Measurements from ENCODE around the gene OSMR. TPM values are rescaled to one million over a fixed set of nuclear protein-coding genes. Genes with fewer than 3 reads are reported as not detected.
"Not testable (repeated sequence)": the region's sequence is repeated elsewhere in the genome, so short reads cannot be mapped to it uniquely, and the experiment has no call there.

The OSMR gene
- polyA plus RNA-seq, 1 of the 3 experiments (the other 2 are of a cell fraction): 56.0 TPM

GRCh38 chr5:38856660-38857059 is 10.8 kb downstream of the OSMR start:
- H3K4me1 ChIP-seq (ENCODE audit: control insufficient read depth in 1 of 2, insufficient read depth in 2 of 2, low read depth in 1 of 2, low read length in 1 of 2): peaks cover 0 to 3% of the 10 kb centered on the region in 2 experiments; a peak in 1 of 4 replicates
- WGBS (ENCODE audit: low lambda C conversion rate): 64% methylated on average over 2 of the region's 2 CpGs
- ChIA-PET CTCF (no interaction called here), POLR2A (no interaction called here)
- H3K79me2 ChIP-seq (ENCODE audit: insufficient read depth): peaks cover 91% of the 10 kb centered on the region
- no peak overlapping the region for H2AFZ ChIP-seq (ENCODE audit: low read depth)
- H3K4me3 ChIP-seq (ENCODE audit: low read depth in 2 of 2, low read length in 1 of 2): no peak overlapping the region
- H3F3A ChIP-seq (replicated peaks; ENCODE audit: insufficient read depth): peaks cover 22% of the 10 kb centered on the region
- H3K27me3 ChIP-seq (ENCODE audit: insufficient read depth): no peaks in the 10 kb centered on the region
- peaks cover 3 to 14% of the 10 kb centered on the region in 2 experiments for H3K36me3 ChIP-seq (replicated peaks in 1 of 2; ENCODE audit: control insufficient read depth in 1 of 2, insufficient read depth in 2 of 2, low read length in 1 of 2)
- H3K9me2 ChIP-seq: no peaks in the 10 kb centered on the region
- TF ChIP-seq EP300 (IDR thresholded peaks at IDR 0.05; ENCODE audit: borderline replicate concordance in 1 of 2, low read depth in 1 of 2, low read length in 1 of 2) (no peak), RXRA (IDR thresholded peaks at IDR 0.05; ENCODE audit: borderline replicate concordance, low read depth) (no peak), RCOR1 (IDR thresholded peaks at IDR 0.05; ENCODE audit: low read length) (no peak), POLR2AphosphoS5 (IDR thresholded peaks at IDR 0.05; ENCODE audit: low read depth, low read length) (no peak), FOXJ3 (CRISPR knock-in tag; IDR thresholded peaks at IDR 0.05) (no peak), JUND (IDR thresholded peaks at IDR 0.05) (no peak)
- TF ChIP-seq, protein P1, sequence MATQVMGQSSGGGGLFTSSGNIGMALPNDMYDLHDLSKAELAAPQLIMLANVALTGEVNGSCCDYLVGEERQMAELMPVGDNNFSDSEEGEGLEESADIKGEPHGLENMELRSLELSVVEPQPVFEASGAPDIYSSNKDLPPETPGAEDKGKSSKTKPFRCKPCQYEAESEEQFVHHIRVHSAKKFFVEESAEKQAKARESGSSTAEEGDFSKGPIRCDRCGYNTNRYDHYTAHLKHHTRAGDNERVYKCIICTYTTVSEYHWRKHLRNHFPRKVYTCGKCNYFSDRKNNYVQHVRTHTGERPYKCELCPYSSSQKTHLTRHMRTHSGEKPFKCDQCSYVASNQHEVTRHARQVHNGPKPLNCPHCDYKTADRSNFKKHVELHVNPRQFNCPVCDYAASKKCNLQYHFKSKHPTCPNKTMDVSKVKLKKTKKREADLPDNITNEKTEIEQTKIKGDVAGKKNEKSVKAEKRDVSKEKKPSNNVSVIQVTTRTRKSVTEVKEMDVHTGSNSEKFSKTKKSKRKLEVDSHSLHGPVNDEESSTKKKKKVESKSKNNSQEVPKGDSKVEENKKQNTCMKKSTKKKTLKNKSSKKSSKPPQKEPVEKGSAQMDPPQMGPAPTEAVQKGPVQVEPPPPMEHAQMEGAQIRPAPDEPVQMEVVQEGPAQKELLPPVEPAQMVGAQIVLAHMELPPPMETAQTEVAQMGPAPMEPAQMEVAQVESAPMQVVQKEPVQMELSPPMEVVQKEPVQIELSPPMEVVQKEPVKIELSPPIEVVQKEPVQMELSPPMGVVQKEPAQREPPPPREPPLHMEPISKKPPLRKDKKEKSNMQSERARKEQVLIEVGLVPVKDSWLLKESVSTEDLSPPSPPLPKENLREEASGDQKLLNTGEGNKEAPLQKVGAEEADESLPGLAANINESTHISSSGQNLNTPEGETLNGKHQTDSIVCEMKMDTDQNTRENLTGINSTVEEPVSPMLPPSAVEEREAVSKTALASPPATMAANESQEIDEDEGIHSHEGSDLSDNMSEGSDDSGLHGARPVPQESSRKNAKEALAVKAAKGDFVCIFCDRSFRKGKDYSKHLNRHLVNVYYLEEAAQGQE (IDR thresholded peaks at IDR 0.05; ENCODE audit: low read depth, low read length): no peak
- H4K20me1 ChIP-seq (ENCODE audit: insufficient read depth): no peaks in the 10 kb centered on the region
- H3K4me2 ChIP-seq: no peak overlapping the region
- no peak overlapping the region for H3K27ac ChIP-seq (ENCODE audit: low read depth in 2 of 2, low read length in 1 of 2)
- H3K9ac ChIP-seq: no peak overlapping the region
- DNase-seq: no peak
- H3K9me3 ChIP-seq: no peaks in the 10 kb centered on the region; the same call in 1 of the 2 replicates

DNA sequence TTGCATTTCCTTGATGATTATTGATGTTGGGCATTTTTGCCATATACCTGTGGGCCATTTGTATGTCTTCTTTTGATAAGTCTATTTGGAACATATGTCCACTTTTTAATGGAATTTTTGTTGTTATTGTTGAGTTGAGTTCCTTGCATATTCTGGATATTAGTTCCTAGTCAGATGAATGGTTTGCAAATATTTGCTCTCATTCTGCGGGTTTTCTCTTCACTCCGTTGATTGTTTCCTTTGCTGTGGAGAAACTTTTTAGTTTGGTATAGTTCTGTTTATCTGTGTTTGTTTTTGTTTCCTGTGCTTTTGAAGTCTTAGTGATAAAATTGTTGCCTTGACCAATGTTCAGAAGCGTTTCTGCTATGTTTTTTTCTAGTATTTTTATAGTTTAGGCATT is 13.0 kb downstream of the OSMR start:
- ChIA-PET POLR2A (no interaction called here), CTCF (no interaction called here)
- H3K4me2 ChIP-seq: no peak overlapping the region
- 61% methylated on average over 3 of the region's 3 CpGs for WGBS (ENCODE audit: low lambda C conversion rate)
- no peaks in the 10 kb centered on the region for H4K20me1 ChIP-seq (ENCODE audit: insufficient read depth)
- peaks cover 77% of the 10 kb centered on the region for H3K79me2 ChIP-seq (ENCODE audit: insufficient read depth)
- no peak overlapping the region for H3K9ac ChIP-seq
- H3K4me1 ChIP-seq (ENCODE audit: control insufficient read depth in 1 of 2, insufficient read depth in 2 of 2, low read depth in 1 of 2, low read length in 1 of 2): peaks cover 0 to 3% of the 10 kb centered on the region in 2 experiments; a peak in 1 of 4 replicates
- no peak overlapping the region for H3K27ac ChIP-seq (ENCODE audit: low read depth in 2 of 2, low read length in 1 of 2)
- peaks cover 3 to 8% of the 10 kb centered on the region in 2 experiments for H3K36me3 ChIP-seq (replicated peaks in 1 of 2; ENCODE audit: control insufficient read depth in 1 of 2, insufficient read depth in 2 of 2, low read length in 1 of 2)
- no peak overlapping the region for H3K4me3 ChIP-seq (ENCODE audit: low read depth in 2 of 2, low read length in 1 of 2)
- peaks cover 17% of the 10 kb centered on the region for H3F3A ChIP-seq (replicated peaks; ENCODE audit: insufficient read depth)
- H2AFZ ChIP-seq (ENCODE audit: low read depth): no peak overlapping the region
- no peaks in the 10 kb centered on the region for H3K27me3 ChIP-seq (ENCODE audit: insufficient read depth)
- TF ChIP-seq RAD21 (IDR thresholded peaks at IDR 0.05; ENCODE audit: low read length) (no peak), SMC3 (IDR thresholded peaks at IDR 0.05; ENCODE audit: low read depth, low read length) (no peak), CTCF (IDR thresholded peaks at IDR 0.05) (no peak), EZH2phosphoT487 (IDR thresholded peaks at IDR 0.05; ENCODE audit: borderline replicate concordance, low read depth) (no peak), FOXM1 (IDR thresholded peaks at IDR 0.05; ENCODE audit: low read depth) (no peak), EP300 (IDR thresholded peaks at IDR 0.05; ENCODE audit: borderline replicate concordance in 1 of 2, low read depth in 1 of 2, low read length in 1 of 2) (no peak)
- no peak for DNase-seq
- H3K9me3 ChIP-seq: no peaks in the 10 kb centered on the region; the same call in 1 of the 2 replicates
- H3K9me2 ChIP-seq: no peaks in the 10 kb centered on the region

DNA sequence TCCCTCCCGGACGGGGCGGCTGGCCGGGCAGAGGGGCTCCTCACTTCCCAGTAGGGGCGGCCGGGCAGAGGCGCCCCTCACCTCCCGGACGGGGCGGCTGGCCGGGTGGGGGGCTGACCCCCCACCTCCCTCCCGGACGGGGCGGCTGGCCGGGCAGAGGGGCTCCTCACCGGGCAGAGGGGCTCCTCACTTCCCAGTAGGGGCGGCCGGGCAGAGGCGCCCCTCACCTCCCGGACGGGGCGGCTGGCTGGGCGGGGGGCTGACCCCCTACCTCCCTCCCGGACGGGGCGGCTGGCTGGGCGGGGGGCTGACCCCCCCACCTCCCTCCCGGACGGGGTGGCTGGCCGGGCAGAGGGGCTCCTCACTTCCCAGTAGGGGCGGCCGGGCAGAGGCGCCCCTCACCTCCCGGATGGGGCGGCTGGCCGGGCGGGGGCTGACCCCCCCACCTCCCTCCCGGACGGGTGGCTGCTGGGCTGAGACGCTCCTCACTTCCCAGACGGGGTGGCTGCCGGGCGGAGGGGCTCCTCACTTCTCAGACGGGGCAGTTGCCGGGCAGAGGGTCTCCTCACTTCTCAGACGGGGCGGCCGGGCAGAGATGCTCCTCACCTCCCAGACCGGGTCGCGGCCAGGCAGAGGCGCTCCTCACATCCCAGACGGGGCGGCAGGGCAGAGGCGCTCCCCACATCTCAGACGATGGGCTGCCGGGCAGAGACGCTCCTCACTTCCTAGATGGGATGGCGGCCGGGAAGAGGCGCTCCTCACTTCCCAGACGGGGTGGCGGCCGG is 16.4 kb downstream of the OSMR start:
- no CpG with 5 or more reads among the region's 64 CpGs for WGBS (ENCODE audit: low lambda C conversion rate)
- CTCF ChIA-PET: not testable (repeated sequence)
- peaks cover 77% of the 10 kb centered on the region for H3K79me2 ChIP-seq (ENCODE audit: insufficient read depth)

More for the DNA sequence above, 16.4 kb downstream of the OSMR start:
- H3K9me2 ChIP-seq; H3K36me3 ChIP-seq (replicated peaks in 1 of 2; ENCODE audit: control insufficient read depth in 1 of 2, insufficient read depth in 2 of 2, low read length in 1 of 2); H3K9me3 ChIP-seq; DNase-seq; POLR2A ChIA-PET; H3K9ac ChIP-seq; H3K27me3 ChIP-seq (ENCODE audit: insufficient read depth); H3K4me2 ChIP-seq; H3K4me3 ChIP-seq (ENCODE audit: low read depth in 2 of 2, low read length in 1 of 2); H3K27ac ChIP-seq (ENCODE audit: low read depth in 2 of 2, low read length in 1 of 2); H2AFZ ChIP-seq (ENCODE audit: low read depth); H4K20me1 ChIP-seq (ENCODE audit: insufficient read depth); H3K4me1 ChIP-seq (ENCODE audit: control insufficient read depth in 1 of 2, insufficient read depth in 2 of 2, low read depth in 1 of 2, low read length in 1 of 2): not testable (repeated sequence)
- H3F3A ChIP-seq (replicated peaks; ENCODE audit: insufficient read depth): peaks cover 15% of the 10 kb centered on the region

Data from SK-N-SH (cell line).